ENCODE data around the gene LSAMP.

The LSAMP gene

DNA sequence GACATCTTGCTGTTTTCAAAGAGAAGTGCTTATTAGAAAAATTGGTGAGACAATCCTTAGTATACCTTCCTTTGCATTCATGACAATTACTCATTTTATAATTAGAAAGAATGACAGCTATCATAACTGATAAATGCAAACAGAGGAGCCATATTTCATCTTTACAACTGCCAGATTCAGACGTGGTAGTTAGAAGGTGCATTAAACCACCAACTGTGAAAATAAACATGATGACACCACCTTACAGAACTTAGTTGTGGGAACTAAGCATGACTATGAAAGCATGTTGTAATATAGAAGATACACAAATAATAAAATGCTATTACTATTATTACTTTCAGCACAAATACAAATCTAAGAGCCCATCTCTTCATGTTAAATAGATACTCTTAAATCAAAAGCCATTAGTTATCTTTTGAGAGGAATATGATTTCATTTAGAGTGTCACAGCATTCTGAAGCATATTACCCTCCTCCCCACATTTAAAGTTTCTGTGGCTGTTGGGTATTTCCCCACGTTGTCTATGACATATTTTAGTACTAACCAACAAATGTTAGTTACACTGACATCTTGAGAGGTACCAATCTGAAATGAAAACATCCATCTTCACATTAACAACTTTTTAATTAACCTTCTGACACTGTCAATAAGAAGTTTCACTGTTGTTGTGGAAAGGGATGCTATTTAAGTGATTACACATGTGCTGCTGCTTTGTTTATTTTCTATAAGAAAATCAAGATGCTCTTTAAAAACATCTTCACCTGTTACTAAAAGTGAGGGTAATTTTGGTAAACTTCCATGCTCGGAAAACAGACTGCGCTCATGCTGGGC, 163.8 kb downstream of the LSAMP start:
- H3K4me3 ChIP-seq (ENCODE audit: low read length), result no peak overlapping the region
- DNase-seq (ENCODE audit: low read depth), result no peak
- TF ChIP-seq, protein P1, sequence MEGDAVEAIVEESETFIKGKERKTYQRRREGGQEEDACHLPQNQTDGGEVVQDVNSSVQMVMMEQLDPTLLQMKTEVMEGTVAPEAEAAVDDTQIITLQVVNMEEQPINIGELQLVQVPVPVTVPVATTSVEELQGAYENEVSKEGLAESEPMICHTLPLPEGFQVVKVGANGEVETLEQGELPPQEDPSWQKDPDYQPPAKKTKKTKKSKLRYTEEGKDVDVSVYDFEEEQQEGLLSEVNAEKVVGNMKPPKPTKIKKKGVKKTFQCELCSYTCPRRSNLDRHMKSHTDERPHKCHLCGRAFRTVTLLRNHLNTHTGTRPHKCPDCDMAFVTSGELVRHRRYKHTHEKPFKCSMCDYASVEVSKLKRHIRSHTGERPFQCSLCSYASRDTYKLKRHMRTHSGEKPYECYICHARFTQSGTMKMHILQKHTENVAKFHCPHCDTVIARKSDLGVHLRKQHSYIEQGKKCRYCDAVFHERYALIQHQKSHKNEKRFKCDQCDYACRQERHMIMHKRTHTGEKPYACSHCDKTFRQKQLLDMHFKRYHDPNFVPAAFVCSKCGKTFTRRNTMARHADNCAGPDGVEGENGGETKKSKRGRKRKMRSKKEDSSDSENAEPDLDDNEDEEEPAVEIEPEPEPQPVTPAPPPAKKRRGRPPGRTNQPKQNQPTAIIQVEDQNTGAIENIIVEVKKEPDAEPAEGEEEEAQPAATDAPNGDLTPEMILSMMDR (conservative IDR thresholded peaks at IDR 0.05; ENCODE audit: low read depth, low read length), result no peak

DNA sequence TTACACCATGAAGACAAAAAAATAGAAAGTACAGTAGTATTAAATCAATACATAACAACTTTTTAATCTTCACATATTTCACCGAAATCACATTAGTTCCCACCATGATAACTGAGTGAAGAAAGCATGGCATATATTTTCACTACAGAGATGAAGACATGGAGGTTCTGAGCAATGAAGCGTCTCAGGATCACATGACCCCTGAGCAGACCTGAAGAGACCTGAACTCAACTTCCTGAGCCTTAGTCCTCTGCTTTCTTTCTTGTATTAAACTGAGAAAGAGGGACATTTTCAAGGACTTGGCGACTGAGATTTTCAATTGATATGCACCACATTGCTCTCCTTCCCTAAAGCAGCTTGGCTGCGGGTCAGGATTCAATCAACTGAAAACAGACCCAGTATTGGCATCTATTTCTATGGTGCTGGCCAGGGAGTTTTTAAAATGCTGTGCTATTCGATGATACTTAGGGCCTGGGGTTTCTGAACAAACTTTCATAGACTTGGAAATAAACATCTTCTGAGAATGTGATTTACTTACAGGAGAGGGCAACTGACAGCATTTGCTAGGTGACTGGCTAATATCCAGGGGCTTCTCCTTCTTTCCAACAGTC, 165.1 kb downstream of the LSAMP start:
- TF ChIP-seq, protein P1 (conservative IDR thresholded peaks at IDR 0.05; ENCODE audit: low read depth, low read length), result no peak
- H3K4me3 ChIP-seq (ENCODE audit: low read length), result no peak overlapping the region
- no peak for DNase-seq (ENCODE audit: low read depth)

DNA sequence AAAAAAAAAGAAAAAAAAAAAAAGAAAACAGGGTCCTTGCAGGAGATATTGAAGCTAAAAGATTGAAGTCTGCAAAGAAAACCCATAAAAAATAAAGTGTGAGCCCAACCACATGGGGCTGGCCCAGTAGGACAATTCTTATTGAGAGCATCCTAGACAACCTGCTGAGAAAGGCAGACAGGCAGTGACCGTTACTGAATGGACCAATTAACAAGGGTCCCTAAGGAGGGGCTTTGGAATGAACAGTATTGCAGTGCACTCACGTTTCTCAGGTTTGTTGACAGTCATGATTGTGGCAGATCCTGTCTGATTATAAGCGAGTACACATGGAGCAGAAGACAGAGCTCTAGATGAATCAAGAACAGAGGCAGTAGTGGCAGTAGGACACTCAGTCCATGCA, 168.6 kb downstream of the LSAMP start:
- TF ChIP-seq, protein P1 (conservative IDR thresholded peaks at IDR 0.05; ENCODE audit: low read depth, low read length), result no peak
- no peak for DNase-seq (ENCODE audit: low read depth)
- no peak overlapping the region for H3K4me3 ChIP-seq (ENCODE audit: low read length)

DNA sequence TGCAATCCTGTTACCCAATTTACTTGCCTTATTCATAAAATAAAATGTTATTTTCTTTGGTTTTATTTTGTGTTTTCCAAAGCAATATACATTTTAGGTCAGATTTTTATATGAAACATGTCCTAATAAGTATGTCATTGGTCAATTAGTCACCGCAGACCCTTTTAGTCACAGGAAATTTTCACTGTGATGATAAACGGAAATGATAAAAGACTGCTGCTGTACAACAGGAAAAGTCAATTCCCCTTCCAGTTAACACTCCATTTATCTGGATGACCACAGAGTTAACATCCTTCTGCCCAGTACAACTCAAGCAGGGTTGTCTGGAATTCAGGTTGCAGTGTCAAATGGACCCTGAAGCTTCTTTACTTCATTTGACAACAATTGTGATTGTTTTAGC, 175.2 kb downstream of the LSAMP start:
- H3K4me3 ChIP-seq (ENCODE audit: low read length), result no peak overlapping the region
- TF ChIP-seq, protein P1 (conservative IDR thresholded peaks at IDR 0.05; ENCODE audit: low read depth, low read length), result no peak
- no peak for DNase-seq (ENCODE audit: low read depth)

DNA sequence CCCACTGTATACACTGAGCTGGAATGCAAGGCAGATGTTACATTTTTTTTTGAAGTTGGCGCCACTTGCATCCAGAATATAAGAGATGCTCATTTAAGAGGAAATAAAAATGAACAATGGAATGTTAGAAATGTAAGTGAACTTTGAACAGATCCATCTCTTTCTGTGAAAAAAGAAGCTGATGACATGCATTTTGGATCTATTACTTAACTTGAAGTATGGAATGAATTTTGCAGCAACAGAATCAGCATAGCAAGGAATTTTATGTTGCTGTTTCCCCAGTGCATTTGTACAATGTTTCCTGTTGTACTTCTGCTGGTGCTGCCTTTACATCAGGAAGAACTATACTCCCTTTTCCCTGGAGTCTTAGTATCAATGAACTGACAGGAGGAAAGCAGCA, 178.2 kb downstream of the LSAMP start:
- TF ChIP-seq, protein P1 (conservative IDR thresholded peaks at IDR 0.05; ENCODE audit: low read depth, low read length), result no peak
- no peak for DNase-seq (ENCODE audit: low read depth)

DNA sequence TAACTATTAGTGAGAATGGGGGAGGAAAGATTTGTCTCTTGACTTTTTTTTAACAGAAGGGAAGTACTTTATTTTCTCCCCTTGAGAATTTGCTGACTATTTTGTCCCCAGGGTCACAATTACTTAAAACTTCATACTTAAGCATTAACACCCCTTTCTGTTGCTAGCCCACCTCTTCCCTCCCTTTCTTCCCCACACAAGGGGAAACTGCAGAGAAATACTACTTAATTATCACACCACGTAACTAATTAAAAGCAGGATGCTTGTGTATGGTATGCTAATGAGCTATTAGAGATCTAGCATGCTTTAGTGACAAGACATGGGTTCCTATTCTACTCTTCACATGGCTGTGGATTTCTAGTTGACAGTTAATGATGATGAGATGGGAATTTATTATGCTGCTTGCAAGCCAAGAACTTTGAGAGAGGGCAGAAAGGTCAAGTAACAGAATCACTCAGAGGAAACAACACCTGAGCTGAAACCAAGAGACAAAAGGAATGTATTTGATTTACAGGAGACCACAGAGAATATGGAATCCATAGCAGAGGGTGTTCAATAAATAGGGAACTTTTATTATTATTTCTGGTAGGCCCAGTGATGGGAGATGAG, 179.2 kb downstream of the LSAMP start:
- no peak for DNase-seq (ENCODE audit: low read depth)
- H3K4me3 ChIP-seq (ENCODE audit: low read length), result no peak overlapping the region
- TF ChIP-seq, protein P1 (conservative IDR thresholded peaks at IDR 0.05; ENCODE audit: low read depth, low read length), result no peak

More for the DNA sequence above, 178.2 kb downstream of the LSAMP start:
- H3K4me3 ChIP-seq (ENCODE audit: low read length), result no peak overlapping the region

Measured in retinal pigment epithelial cell (primary cell).